ENCODE results near the gene ALCAM. TPM values are rescaled to one million over a fixed set of nuclear protein-coding genes. Genes with fewer than 3 reads are reported as not detected.

The ALCAM gene
- total RNA-seq, result 10 to 100 TPM; 32.2 to 91.2 TPM

- Histone ChIP-seq H3K27ac (peak within 1 kb of the TSS; percentile 86 to 88), H3K4me1 (replicated peaks) (no peaks in the 10 kb centered on the region), H3K36me3 (no peaks in the 10 kb centered on the region), H3K4me3 (peak within 1 kb of the TSS; percentile 51 to 70), H3K27me3 (replicated peaks; ENCODE audit: insufficient read depth) (no peaks in the 10 kb centered on the region), H3K9me3 (no peaks in the 10 kb centered on the region)
- WGBS, result under 1% methylated on average over 44 of the region's 48 CpGs
- TF ChIP-seq CTCF (IDR thresholded peaks at IDR 0.05) (peak; percentile 25 to 97 (median 85)), POLR2A (IDR thresholded peaks at IDR 0.05) (peak; percentile 97), POLR2AphosphoS5 (IDR thresholded peaks at IDR 0.05) (peak; percentile 86)
- intact Hi-C loops (cut with DNase I), result no loop called here
- DNase-seq (ENCODE audit: low spot score), result peak; percentile 96
Measured at GRCh38 chr3:105366326-105367062, at the start of gene ALCAM. Gene ALCAM (plus strand): TSS chr3:105366909.

- Histone ChIP-seq H3K27ac (no peak overlapping the region), H3K27me3 (replicated peaks; ENCODE audit: insufficient read depth) (no peaks in the 10 kb centered on the region), H3K9me3 (no peaks in the 10 kb centered on the region), H3K4me1 (replicated peaks) (no peaks in the 10 kb centered on the region), H3K36me3 (no peaks in the 10 kb centered on the region), H3K4me3 (no peak overlapping the region)
- WGBS, result 60% methylated on average over 1 of the region's 1 CpG
- intact Hi-C loops (cut with DNase I), result no loop called here
- DNase-seq (ENCODE audit: low spot score), result no peak
- TF ChIP-seq POLR2A (IDR thresholded peaks at IDR 0.05) (no peak), POLR2AphosphoS5 (IDR thresholded peaks at IDR 0.05) (no peak), CTCF (IDR thresholded peaks at IDR 0.05) (no peak)
Measured at GRCh38 chr3:105317841-105318240, 48.9 kb upstream of the ALCAM start.

- H3K36me3 ChIP-seq, result no peaks in the 10 kb centered on the region
- 91% methylated on average over 3 of the region's 3 CpGs for WGBS
- TF ChIP-seq CTCF (IDR thresholded peaks at IDR 0.05) (no peak), POLR2AphosphoS5 (IDR thresholded peaks at IDR 0.05) (no peak), POLR2A (IDR thresholded peaks at IDR 0.05) (no peak)
- intact Hi-C loops (cut with DNase I), result no loop called here
- H3K9me3 ChIP-seq, result no peaks in the 10 kb centered on the region
- no peaks in the 10 kb centered on the region for H3K27me3 ChIP-seq (replicated peaks; ENCODE audit: insufficient read depth)
- no peak overlapping the region for H3K4me3 ChIP-seq
- no peak for DNase-seq (ENCODE audit: low spot score)
- H3K27ac ChIP-seq, result no peak overlapping the region
- no peaks in the 10 kb centered on the region for H3K4me1 ChIP-seq (replicated peaks)
Measured at GRCh38 chr3:105322570-105323273, 44.0 kb upstream of the ALCAM start.

- intact Hi-C loops (cut with DNase I), result no loop called here
- H3K27me3 ChIP-seq (replicated peaks; ENCODE audit: insufficient read depth), result no peaks in the 10 kb centered on the region
- no peaks in the 10 kb centered on the region for H3K4me1 ChIP-seq (replicated peaks)
- no peak overlapping the region for H3K4me3 ChIP-seq
- H3K36me3 ChIP-seq, result no peaks in the 10 kb centered on the region
- WGBS, result 75% methylated on average over 2 of the region's 2 CpGs
- no peak overlapping the region for H3K27ac ChIP-seq
- H3K9me3 ChIP-seq, result no peaks in the 10 kb centered on the region
- no peak for DNase-seq (ENCODE audit: low spot score)
- TF ChIP-seq CTCF (IDR thresholded peaks at IDR 0.05) (no peak), POLR2AphosphoS5 (IDR thresholded peaks at IDR 0.05) (no peak), POLR2A (IDR thresholded peaks at IDR 0.05) (no peak)
Measured at GRCh38 chr3:105323274-105323599, 43.5 kb upstream of the ALCAM start.

GRCh38 chr3:105324951-105325350 is 41.8 kb upstream of the ALCAM start:
- H3K27me3 ChIP-seq (replicated peaks; ENCODE audit: insufficient read depth), result no peaks in the 10 kb centered on the region
- 65% methylated on average over 1 of the region's 1 CpG for WGBS
- DNase-seq (ENCODE audit: low spot score), result no peak
- no peaks in the 10 kb centered on the region for H3K36me3 ChIP-seq
- no peaks in the 10 kb centered on the region for H3K4me1 ChIP-seq (replicated peaks)
- H3K9me3 ChIP-seq, result no peaks in the 10 kb centered on the region
- TF ChIP-seq POLR2A (IDR thresholded peaks at IDR 0.05) (no peak), CTCF (IDR thresholded peaks at IDR 0.05) (no peak), POLR2AphosphoS5 (IDR thresholded peaks at IDR 0.05) (no peak)
- no peak overlapping the region for H3K4me3 ChIP-seq
- intact Hi-C loops (cut with DNase I), result no loop called here
- H3K27ac ChIP-seq, result no peak overlapping the region
